ENCODE data around the gene PIK3R4. TPM values are rescaled to one million over a fixed set of nuclear protein-coding genes. Genes with fewer than 3 reads are reported as not detected.

Gene PIK3R4
- total and polyA plus RNA-seq, 4 donors, result 14.3 to 36.6 (median 22.2) TPM

- Histone ChIP-seq H3K27ac (ENCODE audit: low read depth in 1 of 2, low read length in 2 of 2) (no peak overlapping the region), H3K9me3 (ENCODE audit: control insufficient read depth in 4 of 4, low read length in 3 of 4) (no peaks in the 10 kb centered on the region), H3K4me1 (ENCODE audit: control insufficient read depth in 4 of 4, insufficient read depth in 4 of 4, low read length in 3 of 4) (no peaks in the 10 kb centered on the region), H3K9ac (ENCODE audit: low read depth in 1 of 2, low read length in 2 of 2) (no peak overlapping the region), H3K36me3 (ENCODE audit: control insufficient read depth in 4 of 4, insufficient read depth in 3 of 4, low read depth in 1 of 4, low read length in 3 of 4) (peaks cover 0 to 2% (median 0%) of the 10 kb centered on the region in 4 donors), H3K4me3 (ENCODE audit: low read depth in 1 of 3, low read length in 3 of 3) (no peak overlapping the region), H3K27me3 (ENCODE audit: control insufficient read depth in 4 of 4, insufficient read depth in 4 of 4, low read length in 3 of 4) (no peaks in the 10 kb centered on the region)
- 97% methylated on average over 5 of the region's 5 CpGs for WGBS
- no peak for DNase-seq (ENCODE audit: low spot score)
- TF ChIP-seq NR2F2 (IDR thresholded peaks at IDR 0.05), result no peak
- TF ChIP-seq JUND (IDR thresholded peaks at IDR 0.05), result no peak
- TF ChIP-seq GABPA (IDR thresholded peaks at IDR 0.05 in 1 of 2, conservative IDR thresholded peaks at IDR 0.05 in 1 of 2), result no peak
- no peak for TF ChIP-seq YY1 (IDR thresholded peaks at IDR 0.05)
- TF ChIP-seq, protein P1, sequence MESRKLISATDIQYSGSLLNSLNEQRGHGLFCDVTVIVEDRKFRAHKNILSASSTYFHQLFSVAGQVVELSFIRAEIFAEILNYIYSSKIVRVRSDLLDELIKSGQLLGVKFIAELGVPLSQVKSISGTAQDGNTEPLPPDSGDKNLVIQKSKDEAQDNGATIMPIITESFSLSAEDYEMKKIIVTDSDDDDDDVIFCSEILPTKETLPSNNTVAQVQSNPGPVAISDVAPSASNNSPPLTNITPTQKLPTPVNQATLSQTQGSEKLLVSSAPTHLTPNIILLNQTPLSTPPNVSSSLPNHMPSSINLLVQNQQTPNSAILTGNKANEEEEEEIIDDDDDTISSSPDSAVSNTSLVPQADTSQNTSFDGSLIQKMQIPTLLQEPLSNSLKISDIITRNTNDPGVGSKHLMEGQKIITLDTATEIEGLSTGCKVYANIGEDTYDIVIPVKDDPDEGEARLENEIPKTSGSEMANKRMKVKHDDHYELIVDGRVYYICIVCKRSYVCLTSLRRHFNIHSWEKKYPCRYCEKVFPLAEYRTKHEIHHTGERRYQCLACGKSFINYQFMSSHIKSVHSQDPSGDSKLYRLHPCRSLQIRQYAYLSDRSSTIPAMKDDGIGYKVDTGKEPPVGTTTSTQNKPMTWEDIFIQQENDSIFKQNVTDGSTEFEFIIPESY (IDR thresholded peaks at IDR 0.05), result no peak
- TF ChIP-seq RAD21 (IDR thresholded peaks at IDR 0.05), result no peak
- TF ChIP-seq FOXA1 (IDR thresholded peaks at IDR 0.05), result no peak
- TF ChIP-seq EGR1 (IDR thresholded peaks at IDR 0.05; ENCODE audit: low read depth in 2 of 2), result no peak
- TF ChIP-seq, protein P2, sequence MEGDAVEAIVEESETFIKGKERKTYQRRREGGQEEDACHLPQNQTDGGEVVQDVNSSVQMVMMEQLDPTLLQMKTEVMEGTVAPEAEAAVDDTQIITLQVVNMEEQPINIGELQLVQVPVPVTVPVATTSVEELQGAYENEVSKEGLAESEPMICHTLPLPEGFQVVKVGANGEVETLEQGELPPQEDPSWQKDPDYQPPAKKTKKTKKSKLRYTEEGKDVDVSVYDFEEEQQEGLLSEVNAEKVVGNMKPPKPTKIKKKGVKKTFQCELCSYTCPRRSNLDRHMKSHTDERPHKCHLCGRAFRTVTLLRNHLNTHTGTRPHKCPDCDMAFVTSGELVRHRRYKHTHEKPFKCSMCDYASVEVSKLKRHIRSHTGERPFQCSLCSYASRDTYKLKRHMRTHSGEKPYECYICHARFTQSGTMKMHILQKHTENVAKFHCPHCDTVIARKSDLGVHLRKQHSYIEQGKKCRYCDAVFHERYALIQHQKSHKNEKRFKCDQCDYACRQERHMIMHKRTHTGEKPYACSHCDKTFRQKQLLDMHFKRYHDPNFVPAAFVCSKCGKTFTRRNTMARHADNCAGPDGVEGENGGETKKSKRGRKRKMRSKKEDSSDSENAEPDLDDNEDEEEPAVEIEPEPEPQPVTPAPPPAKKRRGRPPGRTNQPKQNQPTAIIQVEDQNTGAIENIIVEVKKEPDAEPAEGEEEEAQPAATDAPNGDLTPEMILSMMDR (IDR thresholded peaks at IDR 0.05; ENCODE audit: low read depth, low read length, missing input control), result no peak
- no peak for TF ChIP-seq TAF1 (conservative IDR thresholded peaks at IDR 0.05)
- no peak for TF ChIP-seq SP1 (IDR thresholded peaks at IDR 0.05)
- no peak for TF ChIP-seq RXRA (IDR thresholded peaks at IDR 0.05)
- TF ChIP-seq, protein P3, sequence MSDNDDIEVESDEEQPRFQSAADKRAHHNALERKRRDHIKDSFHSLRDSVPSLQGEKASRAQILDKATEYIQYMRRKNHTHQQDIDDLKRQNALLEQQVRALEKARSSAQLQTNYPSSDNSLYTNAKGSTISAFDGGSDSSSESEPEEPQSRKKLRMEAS (IDR thresholded peaks at IDR 0.05), result no peak
- TF ChIP-seq HNF4G (IDR thresholded peaks at IDR 0.05), result no peak
- TF ChIP-seq FOXA2 (IDR thresholded peaks at IDR 0.05), result no peak
- TF ChIP-seq ATF3 (IDR thresholded peaks at IDR 0.05), result no peak
- no peak for TF ChIP-seq REST (IDR thresholded peaks at IDR 0.05)
- no peak for TF ChIP-seq HNF4A (conservative IDR thresholded peaks at IDR 0.05)
Observed at GRCh38 chr3:130656627-130657026, 90.0 kb downstream of the PIK3R4 start.
